A673 (cell line): ENCODE data around the gene ARSI. TPM values are rescaled to one million over a fixed set of nuclear protein-coding genes. Genes with fewer than 3 reads are reported as not detected.

Source experiments
- BruUV-seq: library from RNA; stranded (reverse); fragments of 400-500 nt; replicated peaks from 2 replicates; lab custom pipeline; 2021; lab: Mats Ljungman, UMichigan
- CTCF ChIA-PET: fragments of 300-600 bp; sonication (Branson Sonifier 250); formaldehyde crosslinking; loops from one replicate; lab custom pipeline; 2022; ENCODE audit warnings: antibody characterized with exemption; lab: Charles Lee
- POLR2A ChIA-PET: fragments of 300-600 bp; sonication (Branson Sonifier 250); formaldehyde crosslinking; loops from one replicate; lab custom pipeline; 2022; ENCODE audit warnings: antibody characterized with exemption; ENCODE audit not compliant: low non-redundant PET; lab: Charles Lee
- DNase-seq: peaks from one replicate; pipeline ENCODE4 v3.0.0-alpha.2; 2015; ENCODE audit warnings: low spot score
- H3K27ac ChIP-seq: fragments of 200-600 bp; sonication (generic); 2 replicates; pipeline ENCODE4 v1.5.1; 2016; ENCODE audit warnings: mixed run types, low read depth, mild to moderate bottlenecking, mixed read lengths, antibody characterized with exemption, low read length; ENCODE audit not compliant: poor library complexity, severe bottlenecking
- H3K27me3 ChIP-seq: fragments of 200-600 bp; sonication (generic); replicated peaks from 2 replicates; pipeline ENCODE4 v1.6.1; 2017; ENCODE audit warnings: mixed run types, low read depth, mild to moderate bottlenecking, mixed read lengths, antibody characterized with exemption, low read length; ENCODE audit not compliant: insufficient read depth, poor library complexity
- H3K36me3 ChIP-seq: fragments of 200-600 bp; sonication (generic); 2 replicates; pipeline ENCODE4 v1.6.1; 2016; ENCODE audit warnings: mixed run types, mild to moderate bottlenecking, mixed read lengths, antibody characterized with exemption, low read length; ENCODE audit not compliant: insufficient read depth, poor library complexity, severe bottlenecking
- H3K4me1 ChIP-seq: fragments of 200-600 bp; sonication (generic); 2 replicates; pipeline ENCODE4 v1.6.1; 2017; ENCODE audit warnings: mixed run types, mild to moderate bottlenecking, mixed read lengths, antibody characterized with exemption, low read length; ENCODE audit not compliant: insufficient read depth, poor library complexity, severe bottlenecking
- H3K4me3 ChIP-seq: fragments of 200-600 bp; sonication (generic); 2 replicates; pipeline ENCODE4 v1.5.1; 2016; ENCODE audit warnings: low read depth, mixed run types, mild to moderate bottlenecking, mixed read lengths, low read length; ENCODE audit not compliant: poor library complexity, severe bottlenecking
- H3K9me3 ChIP-seq: fragments of 200-600 bp; sonication (generic); 2 replicates; pipeline ENCODE4 v1.6.1; 2016; ENCODE audit warnings: mixed run types, low read depth, mild to moderate bottlenecking, mixed read lengths, antibody characterized with exemption, low read length; ENCODE audit not compliant: poor library complexity, severe bottlenecking
- EZH2 ChIP-seq: fragments of 200-600 bp; sonication (generic); IDR thresholded peaks from 2 replicates; pipeline ENCODE4 v1.6.1; 2017; ENCODE audit warnings: borderline replicate concordance, low read depth, mild to moderate bottlenecking, mixed read lengths, antibody characterized with exemption, low read length; ENCODE audit not compliant: poor library complexity, severe bottlenecking
- intact Hi-C: fragments of 100-400 bp; cut with micrococcal nuclease; formaldehyde crosslinking; loops from one replicate; pipeline ENCODE4 v1.10.0; 2022; ENCODE audit not compliant: unreplicated experiment
- total RNA-seq: library from RNA; stranded (reverse); gene quantifications from 2 replicates; pipeline ENCODE4 v1.2.3, GENCODE V29; 2021
- TF ChIP-seq, protein P1 (sequence below): fragments of 300-800, 200-600 bp; sonication (generic); conservative IDR thresholded peaks from 2 replicates; pipeline ENCODE4 v1.5.1; 2017; ENCODE audit warnings: low read depth, mild to moderate bottlenecking, antibody characterized with exemption, low read length, moderate library complexity, mixed read lengths

The ARSI gene
- total RNA-seq, 1 experiment from 2014 or later, result 0.30 TPM

DNA sequence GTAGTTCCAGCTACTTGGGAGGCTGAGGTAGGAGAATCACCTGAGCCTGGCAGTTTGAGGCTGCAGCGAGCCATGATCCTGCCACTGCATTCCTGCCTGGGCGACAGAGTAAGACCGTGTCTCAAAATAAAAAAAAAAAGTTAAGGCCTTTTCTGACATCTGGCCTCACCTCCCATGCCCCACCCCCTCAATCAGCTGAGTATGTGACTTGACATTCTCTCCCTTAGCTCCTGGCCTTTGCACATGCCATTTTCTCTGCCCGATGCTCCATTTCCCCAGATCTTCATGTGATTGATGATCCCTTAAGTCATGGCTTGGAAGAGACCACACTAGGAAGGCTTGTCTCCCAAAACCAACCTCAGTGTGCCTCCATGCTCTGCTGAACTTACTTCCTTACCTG, 37.1 kb upstream of the ARSI start:
- Histone ChIP-seq H3K4me3 (no peak overlapping the region), H3K4me1 (no peaks in the 10 kb centered on the region), H3K27me3 (no peaks in the 10 kb centered on the region), H3K36me3 (no peaks in the 10 kb centered on the region), H3K9me3 (no peaks in the 10 kb centered on the region), H3K27ac (no peak overlapping the region)
- ChIA-PET CTCF (interaction anchor here (0.6 kb wide), 1 partner anchor 718 kb away, joined by 4 read pairs; no protein-coding TSS in a partner anchor), POLR2A (no interaction called here)
- DNase-seq, result no peak
- TF ChIP-seq EZH2, result no peak
- TF ChIP-seq, protein P1, sequence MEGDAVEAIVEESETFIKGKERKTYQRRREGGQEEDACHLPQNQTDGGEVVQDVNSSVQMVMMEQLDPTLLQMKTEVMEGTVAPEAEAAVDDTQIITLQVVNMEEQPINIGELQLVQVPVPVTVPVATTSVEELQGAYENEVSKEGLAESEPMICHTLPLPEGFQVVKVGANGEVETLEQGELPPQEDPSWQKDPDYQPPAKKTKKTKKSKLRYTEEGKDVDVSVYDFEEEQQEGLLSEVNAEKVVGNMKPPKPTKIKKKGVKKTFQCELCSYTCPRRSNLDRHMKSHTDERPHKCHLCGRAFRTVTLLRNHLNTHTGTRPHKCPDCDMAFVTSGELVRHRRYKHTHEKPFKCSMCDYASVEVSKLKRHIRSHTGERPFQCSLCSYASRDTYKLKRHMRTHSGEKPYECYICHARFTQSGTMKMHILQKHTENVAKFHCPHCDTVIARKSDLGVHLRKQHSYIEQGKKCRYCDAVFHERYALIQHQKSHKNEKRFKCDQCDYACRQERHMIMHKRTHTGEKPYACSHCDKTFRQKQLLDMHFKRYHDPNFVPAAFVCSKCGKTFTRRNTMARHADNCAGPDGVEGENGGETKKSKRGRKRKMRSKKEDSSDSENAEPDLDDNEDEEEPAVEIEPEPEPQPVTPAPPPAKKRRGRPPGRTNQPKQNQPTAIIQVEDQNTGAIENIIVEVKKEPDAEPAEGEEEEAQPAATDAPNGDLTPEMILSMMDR, result no peak
- BruUV-seq, result no TSS peak
- intact Hi-C loops, result no loop called here

DNA sequence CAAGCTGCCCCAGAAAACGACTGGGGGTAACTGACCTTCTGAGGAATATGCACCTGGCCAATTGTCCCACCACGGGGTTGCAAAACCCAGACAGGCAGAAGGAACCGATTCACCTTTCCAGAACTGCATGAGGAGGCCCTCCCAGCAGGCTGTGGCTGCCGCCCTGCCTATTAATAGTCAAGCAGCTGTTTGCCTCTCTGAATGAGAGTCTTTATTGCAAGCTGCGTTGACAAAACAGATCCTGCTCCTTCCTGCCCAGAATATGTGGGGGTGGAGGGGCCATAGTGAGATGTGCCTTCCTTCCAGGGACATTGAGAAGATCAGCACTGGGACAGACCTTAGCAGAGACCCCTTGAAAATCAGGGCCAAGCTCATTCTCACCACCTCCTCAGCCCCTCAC, 36.5 kb upstream of the ARSI start:
- H3K27me3 ChIP-seq, result no peaks in the 10 kb centered on the region
- no peaks in the 10 kb centered on the region for H3K36me3 ChIP-seq
- BruUV-seq, result no TSS peak
- no peak overlapping the region for H3K4me3 ChIP-seq
- CTCF ChIA-PET, result no interaction called here
- no peak overlapping the region for H3K27ac ChIP-seq
- TF ChIP-seq, protein P1, result no peak
- TF ChIP-seq EZH2, result no peak
- intact Hi-C loops, result no loop called here
- no peaks in the 10 kb centered on the region for H3K4me1 ChIP-seq
- no peak for DNase-seq
- H3K9me3 ChIP-seq, result no peaks in the 10 kb centered on the region
- POLR2A ChIA-PET, result no interaction called here

DNA sequence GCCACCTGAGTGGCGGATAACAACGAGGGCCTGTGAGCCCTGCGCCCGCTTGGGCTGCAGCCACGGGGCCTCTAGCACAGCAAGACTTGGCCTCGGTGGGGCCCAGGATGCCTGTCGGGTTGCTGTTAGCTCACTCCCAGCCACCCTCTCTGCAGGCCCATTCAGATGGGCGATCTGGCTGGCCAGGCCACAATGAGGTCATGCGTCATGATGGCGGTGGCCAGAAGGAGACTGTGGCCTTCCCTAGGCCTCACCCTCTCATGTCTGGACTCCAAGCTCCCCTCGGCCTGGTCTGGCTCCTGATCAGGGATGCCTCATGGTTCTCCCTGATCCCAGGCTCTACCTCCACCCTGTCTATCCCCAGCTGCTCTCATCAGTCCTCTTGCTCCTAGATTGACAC, 35.8 kb upstream of the ARSI start:
- Histone ChIP-seq H3K36me3 (no peaks in the 10 kb centered on the region), H3K4me1 (no peaks in the 10 kb centered on the region), H3K9me3 (no peaks in the 10 kb centered on the region), H3K27ac (no peak overlapping the region), H3K27me3 (no peaks in the 10 kb centered on the region), H3K4me3 (no peak overlapping the region)
- TF ChIP-seq, protein P1, result no peak
- no peak for TF ChIP-seq EZH2
- intact Hi-C loops, result no loop called here
- CTCF ChIA-PET, result no interaction called here
- no peak for DNase-seq
- POLR2A ChIA-PET, result no interaction called here
- no TSS peak for BruUV-seq
